ENCODE measurements around the gene SIVA1.

DNA sequence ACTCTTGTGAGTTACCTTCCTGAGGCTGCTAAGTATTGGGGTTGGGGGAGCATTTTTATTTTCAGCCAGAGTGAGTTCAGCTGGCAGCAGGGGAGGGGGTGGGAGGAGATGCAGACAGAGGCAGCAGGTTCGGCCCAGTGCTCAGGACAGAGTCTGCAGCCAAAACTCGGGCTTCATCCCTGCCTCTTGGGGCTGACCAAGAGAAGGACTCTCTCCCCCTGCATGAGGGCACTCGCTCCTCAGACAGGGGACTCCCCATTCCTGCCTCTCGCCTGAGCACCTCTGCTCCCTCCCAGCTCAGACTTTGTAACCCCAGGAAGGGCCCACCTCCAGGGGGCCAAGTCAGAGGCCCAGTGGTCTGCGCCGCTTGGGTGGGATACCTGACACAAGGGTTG lies 43.7 kb downstream of the SIVA1 start:
- TF ChIP-seq PHF8 (IDR thresholded peaks at IDR 0.05; ENCODE audit: borderline replicate concordance, low read length) (no peak), E2F8 (IDR thresholded peaks at IDR 0.05; ENCODE audit: low read depth, partially characterized antibody) (no peak), ZNF24 (IDR thresholded peaks at IDR 0.05) (no peak), ZNF274 (IDR thresholded peaks at IDR 0.05; ENCODE audit: borderline replicate concordance, low read depth, low read length) (no peak), ZNF224 (CRISPR knock-in tag; IDR thresholded peaks at IDR 0.05) (no peak), POLR2A (conservative IDR thresholded peaks at IDR 0.05) (no peak), TGIF2 (CRISPR knock-in tag; IDR thresholded peaks at IDR 0.05) (no peak), ZNF239 (CRISPR knock-in tag; IDR thresholded peaks at IDR 0.05) (no peak), DIDO1 (tag; IDR thresholded peaks at IDR 0.05; ENCODE audit: low read depth) (no peak)
- TF ChIP-seq, protein P1, sequence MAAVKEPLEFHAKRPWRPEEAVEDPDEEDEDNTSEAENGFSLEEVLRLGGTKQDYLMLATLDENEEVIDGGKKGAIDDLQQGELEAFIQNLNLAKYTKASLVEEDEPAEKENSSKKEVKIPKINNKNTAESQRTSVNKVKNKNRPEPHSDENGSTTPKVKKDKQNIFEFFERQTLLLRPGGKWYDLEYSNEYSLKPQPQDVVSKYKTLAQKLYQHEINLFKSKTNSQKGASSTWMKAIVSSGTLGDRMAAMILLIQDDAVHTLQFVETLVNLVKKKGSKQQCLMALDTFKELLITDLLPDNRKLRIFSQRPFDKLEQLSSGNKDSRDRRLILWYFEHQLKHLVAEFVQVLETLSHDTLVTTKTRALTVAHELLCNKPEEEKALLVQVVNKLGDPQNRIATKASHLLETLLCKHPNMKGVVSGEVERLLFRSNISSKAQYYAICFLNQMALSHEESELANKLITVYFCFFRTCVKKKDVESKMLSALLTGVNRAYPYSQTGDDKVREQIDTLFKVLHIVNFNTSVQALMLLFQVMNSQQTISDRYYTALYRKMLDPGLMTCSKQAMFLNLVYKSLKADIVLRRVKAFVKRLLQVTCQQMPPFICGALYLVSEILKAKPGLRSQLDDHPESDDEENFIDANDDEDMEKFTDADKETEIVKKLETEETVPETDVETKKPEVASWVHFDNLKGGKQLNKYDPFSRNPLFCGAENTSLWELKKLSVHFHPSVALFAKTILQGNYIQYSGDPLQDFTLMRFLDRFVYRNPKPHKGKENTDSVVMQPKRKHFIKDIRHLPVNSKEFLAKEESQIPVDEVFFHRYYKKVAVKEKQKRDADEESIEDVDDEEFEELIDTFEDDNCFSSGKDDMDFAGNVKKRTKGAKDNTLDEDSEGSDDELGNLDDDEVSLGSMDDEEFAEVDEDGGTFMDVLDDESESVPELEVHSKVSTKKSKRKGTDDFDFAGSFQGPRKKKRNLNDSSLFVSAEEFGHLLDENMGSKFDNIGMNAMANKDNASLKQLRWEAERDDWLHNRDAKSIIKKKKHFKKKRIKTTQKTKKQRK (IDR thresholded peaks at IDR 0.05; ENCODE audit: borderline replicate concordance, low read depth, low read length), result no peak
- TF ChIP-seq, protein P2, sequence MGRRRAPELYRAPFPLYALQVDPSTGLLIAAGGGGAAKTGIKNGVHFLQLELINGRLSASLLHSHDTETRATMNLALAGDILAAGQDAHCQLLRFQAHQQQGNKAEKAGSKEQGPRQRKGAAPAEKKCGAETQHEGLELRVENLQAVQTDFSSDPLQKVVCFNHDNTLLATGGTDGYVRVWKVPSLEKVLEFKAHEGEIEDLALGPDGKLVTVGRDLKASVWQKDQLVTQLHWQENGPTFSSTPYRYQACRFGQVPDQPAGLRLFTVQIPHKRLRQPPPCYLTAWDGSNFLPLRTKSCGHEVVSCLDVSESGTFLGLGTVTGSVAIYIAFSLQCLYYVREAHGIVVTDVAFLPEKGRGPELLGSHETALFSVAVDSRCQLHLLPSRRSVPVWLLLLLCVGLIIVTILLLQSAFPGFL (CRISPR knock-in tag; IDR thresholded peaks at IDR 0.05), result no peak
- TF ChIP-seq, protein P3, sequence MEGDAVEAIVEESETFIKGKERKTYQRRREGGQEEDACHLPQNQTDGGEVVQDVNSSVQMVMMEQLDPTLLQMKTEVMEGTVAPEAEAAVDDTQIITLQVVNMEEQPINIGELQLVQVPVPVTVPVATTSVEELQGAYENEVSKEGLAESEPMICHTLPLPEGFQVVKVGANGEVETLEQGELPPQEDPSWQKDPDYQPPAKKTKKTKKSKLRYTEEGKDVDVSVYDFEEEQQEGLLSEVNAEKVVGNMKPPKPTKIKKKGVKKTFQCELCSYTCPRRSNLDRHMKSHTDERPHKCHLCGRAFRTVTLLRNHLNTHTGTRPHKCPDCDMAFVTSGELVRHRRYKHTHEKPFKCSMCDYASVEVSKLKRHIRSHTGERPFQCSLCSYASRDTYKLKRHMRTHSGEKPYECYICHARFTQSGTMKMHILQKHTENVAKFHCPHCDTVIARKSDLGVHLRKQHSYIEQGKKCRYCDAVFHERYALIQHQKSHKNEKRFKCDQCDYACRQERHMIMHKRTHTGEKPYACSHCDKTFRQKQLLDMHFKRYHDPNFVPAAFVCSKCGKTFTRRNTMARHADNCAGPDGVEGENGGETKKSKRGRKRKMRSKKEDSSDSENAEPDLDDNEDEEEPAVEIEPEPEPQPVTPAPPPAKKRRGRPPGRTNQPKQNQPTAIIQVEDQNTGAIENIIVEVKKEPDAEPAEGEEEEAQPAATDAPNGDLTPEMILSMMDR (IDR thresholded peaks at IDR 0.05 in 2 of 3, conservative IDR thresholded peaks at IDR 0.05 in 1 of 3; ENCODE audit: insufficient read depth in 2 of 3, low read depth in 1 of 3, low read length in 3 of 3), result no peak

Measured in K562 (cell line).